ENCODE data around the gene TM6SF1.
"Not testable (repeated sequence)": the region's sequence is repeated elsewhere in the genome, so short reads cannot be mapped to it uniquely, and the experiment has no call there.

The TM6SF1 gene

GRCh38 chr15:83119968-83120581 lies 12.6 kb downstream of the TM6SF1 start:
- no peak overlapping the region for H3K9ac ChIP-seq (ENCODE audit: low read depth, low read length)

GRCh38 chr15:83123529-83123928 lies 16.1 kb downstream of the TM6SF1 start:
- Histone ChIP-seq H3K27me3 (ENCODE audit: insufficient read depth, low read length) (no peaks in the 10 kb centered on the region), H3K9ac (ENCODE audit: low read depth, low read length) (no peak overlapping the region), H3K4me3 (ENCODE audit: low read length) (no peak overlapping the region), H3K36me3 (ENCODE audit: insufficient read depth, low read depth, low read length) (no peaks in the 10 kb centered on the region), H3K4me1 (ENCODE audit: insufficient read depth, low read length) (no peaks in the 10 kb centered on the region), H3K27ac (ENCODE audit: low read length) (no peak overlapping the region), H3K9me3 (ENCODE audit: insufficient read depth, low read depth, low read length) (no peaks in the 10 kb centered on the region)

More at GRCh38 chr15:83119968-83120581, 12.6 kb downstream of the TM6SF1 start:
- Histone ChIP-seq H3K36me3 (ENCODE audit: insufficient read depth, low read depth, low read length) (no peaks in the 10 kb centered on the region), H3K4me3 (ENCODE audit: low read length) (no peak overlapping the region), H3K9me3 (ENCODE audit: insufficient read depth, low read depth, low read length) (no peaks in the 10 kb centered on the region), H3K4me1 (ENCODE audit: insufficient read depth, low read length) (no peaks in the 10 kb centered on the region), H3K27ac (ENCODE audit: low read length) (no peak overlapping the region), H3K27me3 (ENCODE audit: insufficient read depth, low read length) (no peaks in the 10 kb centered on the region)

GRCh38 chr15:83127547-83128150 lies 20.2 kb downstream of the TM6SF1 start:
- H3K4me3 ChIP-seq (ENCODE audit: low read length) = no peak overlapping the region
- peaks cover 5% of the 10 kb centered on the region; the same call in 1 of the 2 replicates for H3K36me3 ChIP-seq (ENCODE audit: insufficient read depth, low read depth, low read length)
- H3K9ac ChIP-seq (ENCODE audit: low read depth, low read length) = no peak overlapping the region
- no peak overlapping the region for H3K27ac ChIP-seq (ENCODE audit: low read length)
- no peaks in the 10 kb centered on the region for H3K27me3 ChIP-seq (ENCODE audit: insufficient read depth, low read length)
- no peaks in the 10 kb centered on the region for H3K9me3 ChIP-seq (ENCODE audit: insufficient read depth, low read depth, low read length)
- H3K4me1 ChIP-seq (ENCODE audit: insufficient read depth, low read length) = no peaks in the 10 kb centered on the region

- Histone ChIP-seq H3K9ac (ENCODE audit: low read depth, low read length) (no peak overlapping the region), H3K36me3 (ENCODE audit: insufficient read depth, low read depth, low read length) (peaks cover 12% of the 10 kb centered on the region), H3K4me1 (ENCODE audit: insufficient read depth, low read length) (no peaks in the 10 kb centered on the region), H3K9me3 (ENCODE audit: insufficient read depth, low read depth, low read length) (no peaks in the 10 kb centered on the region), H3K4me3 (ENCODE audit: low read length) (no peak overlapping the region), H3K27me3 (ENCODE audit: insufficient read depth, low read length) (no peaks in the 10 kb centered on the region), H3K27ac (ENCODE audit: low read length) (no peak overlapping the region)
These were observed 22.3 kb downstream of the TM6SF1 start for GRCh38 chr15:83129791-83130190.

- Histone ChIP-seq H3K36me3 (ENCODE audit: insufficient read depth, low read depth, low read length) (peaks cover 42% of the 10 kb centered on the region), H3K27ac (ENCODE audit: low read length) (no peak overlapping the region), H3K9me3 (ENCODE audit: insufficient read depth, low read depth, low read length) (no peaks in the 10 kb centered on the region), H3K4me3 (ENCODE audit: low read length) (no peak overlapping the region), H3K27me3 (ENCODE audit: insufficient read depth, low read length) (no peaks in the 10 kb centered on the region), H3K9ac (ENCODE audit: low read depth, low read length) (no peak overlapping the region), H3K4me1 (ENCODE audit: insufficient read depth, low read length) (no peaks in the 10 kb centered on the region)
These were observed 25.5 kb downstream of the TM6SF1 start for GRCh38 chr15:83132861-83133523.

GRCh38 chr15:83142151-83142550 lies 34.7 kb downstream of the TM6SF1 start:
- not testable (repeated sequence) for H3K27ac ChIP-seq (ENCODE audit: low read length); H3K9ac ChIP-seq (ENCODE audit: low read depth, low read length); H3K4me3 ChIP-seq (ENCODE audit: low read length); H3K9me3 ChIP-seq (ENCODE audit: insufficient read depth, low read depth, low read length); H3K27me3 ChIP-seq (ENCODE audit: insufficient read depth, low read length); H3K4me1 ChIP-seq (ENCODE audit: insufficient read depth, low read length)
- peaks cover 90% of the 10 kb centered on the region for H3K36me3 ChIP-seq (ENCODE audit: insufficient read depth, low read depth, low read length)

- Histone ChIP-seq H3K9me3 (ENCODE audit: insufficient read depth, low read depth, low read length) (no peaks in the 10 kb centered on the region), H3K4me3 (ENCODE audit: low read length) (no peak overlapping the region), H3K9ac (ENCODE audit: low read depth, low read length) (no peak overlapping the region), H3K27me3 (ENCODE audit: insufficient read depth, low read length) (no peaks in the 10 kb centered on the region), H3K27ac (ENCODE audit: low read length) (no peak overlapping the region), H3K36me3 (ENCODE audit: insufficient read depth, low read depth, low read length) (peaks cover 89% of the 10 kb centered on the region), H3K4me1 (ENCODE audit: insufficient read depth, low read length) (no peaks in the 10 kb centered on the region)
These were observed 37.3 kb downstream of the TM6SF1 start for GRCh38 chr15:83144771-83145170.

- Histone ChIP-seq H3K4me3 (ENCODE audit: low read length) (no peak overlapping the region), H3K4me1 (ENCODE audit: insufficient read depth, low read length) (peaks cover 9% of the 10 kb centered on the region; the same call in 1 of the 2 replicates), H3K9ac (ENCODE audit: low read depth, low read length) (no peak overlapping the region), H3K27ac (ENCODE audit: low read length) (no peak overlapping the region), H3K27me3 (ENCODE audit: insufficient read depth, low read length) (no peaks in the 10 kb centered on the region), H3K9me3 (ENCODE audit: insufficient read depth, low read depth, low read length) (no peaks in the 10 kb centered on the region), H3K36me3 (ENCODE audit: insufficient read depth, low read depth, low read length) (peaks cover 87% of the 10 kb centered on the region)
These were observed 45.8 kb downstream of the TM6SF1 start for GRCh38 chr15:83153288-83153687.

GRCh38 chr15:83155942-83156341 lies 48.5 kb downstream of the TM6SF1 start:
- Histone ChIP-seq H3K27me3 (ENCODE audit: insufficient read depth, low read length) (no peaks in the 10 kb centered on the region), H3K4me3 (ENCODE audit: low read length) (no peak overlapping the region), H3K9ac (ENCODE audit: low read depth, low read length) (no peak overlapping the region), H3K4me1 (ENCODE audit: insufficient read depth, low read length) (0 out of 2 replicates have a peak, but pooled peaks cover 4% of the 10 kb centered on the region), H3K36me3 (ENCODE audit: insufficient read depth, low read depth, low read length) (peaks cover 81% of the 10 kb centered on the region), H3K9me3 (ENCODE audit: insufficient read depth, low read depth, low read length) (no peaks in the 10 kb centered on the region), H3K27ac (ENCODE audit: low read length) (no peak overlapping the region)

- no peak overlapping the region for H3K9ac ChIP-seq (ENCODE audit: low read depth, low read length)
- H3K9me3 ChIP-seq (ENCODE audit: insufficient read depth, low read depth, low read length) = no peaks in the 10 kb centered on the region
- H3K27me3 ChIP-seq (ENCODE audit: insufficient read depth, low read length) = no peaks in the 10 kb centered on the region
- no peak overlapping the region for H3K4me3 ChIP-seq (ENCODE audit: low read length)
- H3K4me1 ChIP-seq (ENCODE audit: insufficient read depth, low read length) = 0 out of 2 replicates have a peak, but pooled peaks cover 4% of the 10 kb centered on the region
- H3K36me3 ChIP-seq (ENCODE audit: insufficient read depth, low read depth, low read length) = peaks cover 91% of the 10 kb centered on the region
- no peak overlapping the region for H3K27ac ChIP-seq (ENCODE audit: low read length)
These were observed 50.9 kb downstream of the TM6SF1 start for GRCh38 chr15:83158393-83158792.

- Histone ChIP-seq H3K9ac (ENCODE audit: low read depth, low read length) (no peak overlapping the region), H3K9me3 (ENCODE audit: insufficient read depth, low read depth, low read length) (no peaks in the 10 kb centered on the region), H3K27ac (ENCODE audit: low read length) (no peak overlapping the region), H3K4me3 (ENCODE audit: low read length) (no peak overlapping the region), H3K4me1 (ENCODE audit: insufficient read depth, low read length) (0 out of 2 replicates have a peak, but pooled peaks cover 7% of the 10 kb centered on the region), H3K27me3 (ENCODE audit: insufficient read depth, low read length) (no peaks in the 10 kb centered on the region), H3K36me3 (ENCODE audit: insufficient read depth, low read depth, low read length) (peaks cover 73% of the 10 kb centered on the region)
These were observed 53.3 kb downstream of the TM6SF1 start for GRCh38 chr15:83160741-83161140.

GRCh38 chr15:83163032-83163431 lies 55.6 kb downstream of the TM6SF1 start:
- Histone ChIP-seq H3K4me3 (ENCODE audit: low read length) (no peak overlapping the region), H3K9me3 (ENCODE audit: insufficient read depth, low read depth, low read length) (no peaks in the 10 kb centered on the region), H3K36me3 (ENCODE audit: insufficient read depth, low read depth, low read length) (peaks cover 50% of the 10 kb centered on the region), H3K4me1 (ENCODE audit: insufficient read depth, low read length) (peaks cover 13% of the 10 kb centered on the region; the same call in 1 of the 2 replicates), H3K27me3 (ENCODE audit: insufficient read depth, low read length) (no peaks in the 10 kb centered on the region), H3K27ac (ENCODE audit: low read length) (no peak overlapping the region), H3K9ac (ENCODE audit: low read depth, low read length) (no peak overlapping the region)

Data from iPS-20b (cell line).